NCI-H446 (cell line): Measurements from ENCODE around the gene GP1BA.

Experiments
- DNase-seq, 2 experiments: peaks; one replicate each; lab custom pipeline; 2025; lab: John Stamatoyannopoulos, UW

GP1BA gene

GRCh38 chr17:4974115-4974670, 42.1 kb downstream of the GP1BA start:
- DNase-seq, result no peak

- no peak for DNase-seq
Measured at GRCh38 chr17:4978726-4979125, 46.6 kb downstream of the GP1BA start.

- peak; percentile 16 to 41 for DNase-seq
Measured at GRCh38 chr17:4980644-4981216, 48.7 kb downstream of the GP1BA start.

GRCh38 chr17:4982305-4982704, 50.2 kb downstream of the GP1BA start:
- DNase-seq, result no peak
